Stimulated activated CD8-positive, alpha-beta memory T cell treated with anti-CD3 and anti-CD28 coated beads, Interleukin-12 subunit alpha, Interleukin-12 subunit beta, amount 100 ng/mL, for 24 hours (primary cell): Measurements from ENCODE around the gene HAUS3.
"Not testable (repeated sequence)": the region's sequence is repeated elsewhere in the genome, so short reads cannot be mapped to it uniquely, and the experiment has no call there.

Source experiments
- DNase-seq: peaks from one replicate; pipeline ENCODE4 v3.0.0-alpha.2; 2020; ENCODE audit errors: extremely low read depth

The HAUS3 gene

DNA sequence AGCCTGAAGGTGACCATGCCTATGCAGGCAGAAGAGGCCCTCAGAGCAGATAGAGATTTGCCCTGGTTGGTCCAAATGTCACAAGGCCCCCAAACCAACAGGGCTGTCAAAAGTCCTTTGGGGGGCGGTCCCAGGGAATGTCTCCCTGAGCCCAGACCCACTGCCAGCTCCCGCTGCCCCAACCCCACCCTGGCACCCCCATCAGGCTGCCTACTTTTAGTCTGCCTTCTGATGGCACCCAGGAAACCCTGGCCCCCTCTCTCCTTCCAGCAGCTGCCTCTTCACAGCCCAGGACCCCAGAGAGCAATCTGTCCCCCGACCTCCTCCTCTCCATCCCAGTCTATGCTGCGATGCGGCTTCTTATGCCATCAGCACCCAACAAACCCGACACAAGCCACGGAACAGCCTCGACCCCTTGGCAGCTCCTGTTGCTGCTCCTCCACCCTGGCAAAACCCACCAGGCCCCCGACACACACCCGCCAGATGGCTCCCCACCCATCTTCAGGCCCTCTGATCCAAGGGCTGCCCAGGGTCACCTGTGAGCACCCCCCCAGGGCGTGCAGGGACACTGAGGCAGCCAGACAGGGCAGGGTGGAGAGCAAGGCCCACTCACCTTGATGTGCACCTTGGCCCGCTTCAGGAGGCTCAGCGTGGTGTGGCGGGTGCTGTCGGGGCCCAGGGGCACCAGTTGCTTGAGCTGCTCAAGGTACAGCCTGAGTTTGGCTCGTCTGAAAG lies 10.0 kb upstream of the HAUS3 start:
- DNase-seq = no peak

DNA sequence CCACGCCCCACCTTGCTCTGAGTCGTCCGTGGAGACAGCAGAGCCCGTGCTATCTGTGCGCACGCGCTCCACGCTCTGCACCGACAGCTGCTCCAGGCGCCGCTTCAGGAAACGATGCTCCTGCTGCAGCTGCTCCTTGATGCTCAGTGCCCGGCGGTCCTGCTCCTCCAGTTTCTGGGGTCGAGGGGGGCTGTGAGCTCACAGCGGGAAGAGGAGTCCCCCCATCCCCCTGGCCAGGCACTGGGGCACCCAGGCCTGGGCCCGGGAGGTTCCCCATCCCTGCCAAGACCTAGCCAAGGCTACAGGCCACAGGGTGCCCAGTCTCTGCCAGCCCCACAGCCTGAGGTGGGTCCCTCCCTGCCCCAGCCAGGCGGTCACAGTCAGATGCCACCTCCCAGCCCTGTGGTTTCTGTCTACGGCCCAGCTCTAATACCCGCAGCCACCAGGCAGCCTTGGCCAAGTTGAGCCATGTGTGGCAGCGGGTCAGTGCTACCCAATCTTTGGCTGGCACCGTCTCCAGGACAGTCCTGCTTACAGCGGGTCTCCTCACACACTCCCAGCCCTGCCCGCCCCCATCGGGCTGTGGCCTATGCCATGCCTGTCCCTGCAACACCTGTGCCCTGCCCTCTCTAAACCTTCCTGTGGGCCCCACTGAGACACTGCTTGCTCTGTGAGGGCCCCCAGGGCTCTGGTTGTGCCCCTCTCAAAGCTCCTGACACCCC lies 9.3 kb upstream of the HAUS3 start:
- DNase-seq = no peak

DNA sequence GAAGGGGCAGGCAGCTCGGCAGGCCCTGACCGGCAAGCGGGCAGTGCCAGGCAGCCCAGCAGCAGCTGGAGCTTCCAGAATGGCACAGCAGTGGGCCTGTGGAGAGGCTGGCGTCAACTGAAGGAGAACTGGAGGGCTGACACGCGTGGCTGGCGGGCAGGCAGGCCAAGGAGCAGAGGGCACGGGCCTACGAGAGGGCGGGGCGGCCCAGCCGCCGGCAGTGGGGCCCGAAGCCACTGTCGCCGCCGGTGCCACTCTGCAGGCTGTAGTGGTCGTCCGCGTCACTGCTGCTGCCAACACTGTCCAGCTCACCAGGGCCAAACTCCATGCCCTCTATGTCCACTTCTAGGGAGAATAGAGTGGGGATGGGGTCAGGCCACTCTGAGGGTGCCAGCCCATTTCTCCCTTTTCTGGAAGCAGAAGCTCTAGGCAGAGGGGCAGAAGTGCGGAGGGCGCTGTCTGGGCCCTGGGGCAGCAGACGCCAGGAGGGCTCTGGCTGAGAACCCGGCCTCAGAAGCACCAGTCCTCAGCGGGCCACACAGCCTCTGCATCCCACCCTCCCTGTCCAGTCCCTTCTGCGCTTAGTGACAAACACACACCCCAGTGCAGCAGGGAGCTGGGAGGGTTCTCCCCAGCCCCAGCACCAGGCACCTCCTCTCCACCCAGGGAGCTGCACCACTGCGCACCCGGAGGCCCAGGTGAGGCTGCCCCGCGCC lies 8.6 kb upstream of the HAUS3 start:
- DNase-seq = no peak

DNA sequence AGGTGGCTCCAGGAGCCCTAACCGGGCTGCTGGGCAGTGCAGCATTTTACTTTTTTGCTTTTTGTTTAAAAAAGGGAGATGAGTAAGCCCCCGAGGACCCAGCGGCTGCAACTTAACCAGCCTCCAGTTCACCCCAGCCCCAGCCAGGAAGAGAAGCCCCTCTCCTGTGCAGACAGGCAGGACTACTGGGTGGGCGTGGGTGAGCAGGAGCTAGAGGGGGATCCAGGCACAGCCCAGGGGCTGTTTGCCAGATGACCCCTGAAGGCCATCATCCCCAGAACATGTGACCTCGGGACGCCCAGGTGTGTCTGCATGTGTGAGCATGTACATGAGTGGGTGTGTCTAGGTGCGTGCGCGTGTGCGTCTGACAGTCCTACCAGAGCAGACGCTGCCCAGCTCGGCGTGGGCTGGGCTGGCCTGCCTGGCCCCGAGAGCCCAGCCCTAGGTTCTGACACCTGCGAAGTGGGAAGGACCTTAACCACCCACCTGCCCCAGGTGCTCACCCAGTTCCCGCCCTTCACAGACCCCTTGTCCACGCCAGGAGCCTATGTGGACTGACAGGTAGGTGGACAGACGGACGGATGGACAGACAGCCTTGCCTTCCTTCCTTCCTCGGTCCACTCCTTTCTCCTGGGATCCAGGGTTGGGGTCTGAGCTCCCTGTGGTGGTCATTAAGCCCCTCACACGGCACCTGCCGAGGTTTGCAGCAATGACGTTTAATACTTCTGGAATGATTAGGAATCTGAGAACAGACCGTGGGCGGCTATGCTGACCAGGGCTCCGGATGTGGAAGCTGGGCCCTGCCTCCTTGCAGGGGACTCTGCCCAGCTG lies 7.8 kb upstream of the HAUS3 start:
- no peak for DNase-seq

DNA sequence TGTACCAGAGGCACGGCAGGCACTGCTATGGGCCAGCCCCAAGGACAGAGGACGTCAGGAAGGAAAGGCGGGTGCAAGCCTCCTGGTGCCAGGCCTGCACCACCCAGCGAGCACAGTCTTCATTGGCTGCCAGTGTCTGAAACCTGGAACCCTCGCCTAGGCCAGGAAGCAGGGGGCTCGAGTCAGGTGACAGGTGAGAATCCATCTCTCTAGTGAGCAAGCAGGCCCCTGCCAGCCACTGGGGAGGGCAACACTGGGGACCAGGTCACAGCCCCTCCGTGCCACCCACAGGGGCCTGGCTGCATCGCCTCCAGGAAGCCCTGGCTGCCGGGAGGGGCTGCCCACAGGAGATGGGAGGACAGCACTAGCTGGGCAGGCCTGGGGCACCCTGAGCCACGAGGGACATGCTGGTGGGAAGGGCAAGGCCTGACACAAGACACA lies 6.9 kb upstream of the HAUS3 start:
- DNase-seq = no peak

DNA sequence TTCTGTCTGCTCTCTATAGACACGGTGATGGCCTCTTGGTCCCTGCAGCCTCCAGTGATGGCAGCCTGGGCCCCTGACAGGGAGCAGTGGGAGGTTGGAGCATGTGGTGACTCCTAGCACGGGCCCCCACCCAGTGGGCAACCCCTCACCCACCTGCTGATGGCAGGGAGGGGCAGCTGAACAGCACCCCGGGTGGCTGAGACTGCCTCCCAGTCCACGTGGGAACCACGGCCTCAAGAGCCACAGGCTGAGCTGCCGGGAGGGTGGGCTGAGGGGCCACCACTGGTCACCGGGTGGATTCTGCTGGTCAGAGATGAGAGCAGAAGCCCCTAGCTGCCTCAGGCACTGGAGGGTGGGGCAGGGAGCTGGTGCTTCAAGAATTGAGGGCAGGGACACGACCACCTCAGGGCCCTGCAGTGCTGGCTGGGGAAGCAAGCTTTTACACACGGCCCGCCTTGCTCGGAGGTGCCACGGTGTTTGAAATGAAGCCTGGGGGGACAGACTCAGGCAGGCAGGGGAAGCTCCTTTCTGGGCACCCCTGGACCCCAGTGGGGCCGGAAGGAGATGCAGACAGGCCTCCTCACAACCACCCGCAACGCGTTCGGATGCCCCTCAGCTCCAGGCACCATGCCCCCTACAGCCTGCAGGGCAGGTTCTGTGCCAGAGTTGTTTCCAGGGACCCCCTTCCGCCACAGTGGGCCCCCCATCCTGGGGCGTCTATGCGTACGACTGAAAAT lies 6.3 kb upstream of the HAUS3 start:
- no peak for DNase-seq

DNA sequence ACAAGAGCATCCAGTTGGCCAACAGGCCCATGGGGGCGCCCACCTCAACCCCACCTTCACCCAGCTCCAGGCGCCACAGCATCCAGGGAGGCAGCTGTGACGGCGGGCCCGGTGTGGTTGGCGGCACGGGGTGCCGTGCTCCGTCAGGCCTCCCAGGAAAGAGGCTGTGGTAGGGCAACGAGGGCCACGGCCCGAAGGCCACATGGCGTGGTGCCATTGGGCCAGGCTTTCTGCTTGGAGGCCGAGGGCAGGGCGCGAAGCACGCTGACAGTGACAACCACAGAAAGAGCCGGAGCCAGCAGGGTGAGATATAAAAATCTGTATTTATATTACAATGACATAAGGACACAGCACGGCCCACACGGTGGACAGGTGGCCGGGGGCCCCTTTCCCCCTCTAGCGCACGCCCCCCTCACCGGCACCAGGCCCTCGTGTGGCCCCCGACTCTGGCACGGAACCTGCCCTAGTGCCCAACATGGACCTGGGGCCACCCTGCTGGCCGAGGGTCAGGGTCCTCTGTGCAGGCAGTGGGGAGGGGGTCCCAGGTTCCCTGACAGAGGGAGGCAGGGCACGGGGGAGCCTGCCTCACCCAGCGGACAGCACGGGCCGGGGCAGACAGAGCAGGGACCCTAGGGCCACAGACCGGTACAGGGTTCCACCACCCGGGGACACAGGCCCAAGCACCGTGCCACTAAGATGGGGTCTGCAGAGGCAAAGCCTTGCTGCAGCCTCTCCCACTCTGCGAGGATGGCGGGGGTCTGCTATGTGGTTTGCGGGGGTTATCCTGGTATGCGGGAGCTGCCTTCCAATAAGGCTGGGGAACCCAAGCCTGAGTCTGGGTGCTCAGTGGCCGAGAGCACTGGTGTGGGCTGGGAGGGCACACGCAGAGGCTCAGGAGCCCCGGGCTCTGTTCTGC lies 5.5 kb upstream of the HAUS3 start:
- no peak for DNase-seq

DNA sequence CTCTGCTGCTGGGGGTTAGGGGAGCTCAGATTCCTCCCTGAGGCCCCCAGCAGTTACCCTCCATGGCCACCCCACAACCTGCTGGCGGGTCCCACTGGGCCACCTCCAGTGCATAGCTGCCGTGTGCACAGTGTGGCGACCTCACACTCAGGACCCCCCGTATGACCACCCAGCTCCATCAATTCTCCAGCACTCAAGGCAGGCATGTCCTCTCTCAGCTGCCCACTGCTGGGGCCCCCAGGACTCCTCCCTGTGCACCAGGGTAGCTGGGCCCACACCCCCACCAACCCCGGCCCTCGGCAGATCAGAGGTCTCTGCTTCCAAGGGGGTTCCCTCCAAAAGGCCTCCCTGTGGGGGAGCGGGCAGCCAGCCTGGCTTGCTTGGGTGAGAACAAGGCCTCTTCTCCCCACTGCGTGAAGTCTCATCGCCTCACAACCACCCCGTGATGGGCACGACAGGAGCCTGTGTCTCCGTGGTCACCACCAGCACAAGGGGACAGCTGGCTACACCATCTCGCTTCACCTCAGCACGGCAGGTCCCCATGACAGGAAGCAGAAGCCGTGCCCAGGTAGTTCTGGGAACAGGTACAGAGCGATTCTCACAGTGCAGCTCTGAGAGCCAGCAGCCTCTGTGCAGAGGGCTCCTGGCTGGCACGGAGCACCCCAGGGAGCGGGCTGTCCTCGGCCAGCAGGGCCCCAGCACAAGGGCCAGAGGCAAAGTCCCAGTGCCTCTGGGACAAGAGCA lies 4.6 kb upstream of the HAUS3 start:
- no peak for DNase-seq

DNA sequence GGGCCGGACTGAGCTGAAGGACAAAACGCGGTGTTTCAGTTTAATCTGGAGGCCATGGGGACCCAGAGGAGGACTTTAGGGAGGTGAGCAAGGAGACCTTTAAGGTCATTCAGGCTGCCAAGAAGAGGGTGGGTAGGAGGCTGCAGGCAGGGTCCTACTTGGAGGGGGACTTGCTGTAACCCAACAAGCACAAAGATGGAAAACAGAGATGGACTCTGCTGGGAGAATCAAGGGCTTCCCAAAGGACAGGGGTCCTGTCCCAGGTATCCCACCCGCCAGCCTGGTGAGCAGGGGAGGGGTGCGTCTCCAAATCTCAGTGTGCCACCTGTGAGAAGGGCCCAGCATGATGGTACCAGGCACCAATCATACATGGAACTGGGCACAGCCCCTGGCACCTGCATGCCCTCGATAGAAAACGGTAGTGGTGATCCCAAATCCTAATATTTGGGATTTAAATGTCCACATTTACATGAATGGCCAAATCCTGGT lies 3.9 kb upstream of the HAUS3 start:
- no peak for DNase-seq

DNA sequence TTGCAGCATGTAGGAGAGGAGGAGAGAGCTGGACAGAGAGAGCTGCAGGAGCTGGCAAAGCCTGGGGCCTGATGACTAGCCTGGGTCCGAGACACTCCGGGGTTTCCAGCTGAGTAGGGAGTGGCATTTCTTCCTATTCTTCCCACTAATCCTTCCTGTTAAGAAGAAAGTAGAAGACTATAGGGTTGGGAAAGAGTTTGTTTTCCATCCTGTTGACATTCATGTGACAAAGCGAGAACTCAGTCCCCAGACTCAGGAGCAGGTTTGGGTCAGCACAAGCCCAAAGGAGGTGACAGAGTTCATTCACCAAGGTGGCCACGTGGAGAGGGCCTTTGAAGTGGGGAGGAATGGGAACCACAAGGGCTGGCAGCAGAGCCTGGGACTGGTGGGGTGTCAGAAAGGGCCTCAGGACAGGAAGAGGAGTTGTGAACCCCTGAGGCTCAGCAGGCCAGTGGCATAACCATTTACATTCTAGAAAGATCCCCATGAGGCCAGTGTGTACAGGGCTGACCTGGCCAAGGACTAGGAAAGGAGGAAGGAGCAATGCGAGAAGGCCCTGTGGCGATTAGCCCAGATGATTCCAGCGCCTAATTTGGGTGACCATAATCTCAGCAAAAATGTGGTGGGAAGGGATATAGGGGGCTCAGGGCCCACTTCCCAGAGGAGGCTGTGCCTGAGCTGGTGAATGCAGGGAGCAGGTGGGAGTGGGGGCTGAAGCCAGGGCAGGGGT lies 3.3 kb upstream of the HAUS3 start:
- DNase-seq = no peak

DNA sequence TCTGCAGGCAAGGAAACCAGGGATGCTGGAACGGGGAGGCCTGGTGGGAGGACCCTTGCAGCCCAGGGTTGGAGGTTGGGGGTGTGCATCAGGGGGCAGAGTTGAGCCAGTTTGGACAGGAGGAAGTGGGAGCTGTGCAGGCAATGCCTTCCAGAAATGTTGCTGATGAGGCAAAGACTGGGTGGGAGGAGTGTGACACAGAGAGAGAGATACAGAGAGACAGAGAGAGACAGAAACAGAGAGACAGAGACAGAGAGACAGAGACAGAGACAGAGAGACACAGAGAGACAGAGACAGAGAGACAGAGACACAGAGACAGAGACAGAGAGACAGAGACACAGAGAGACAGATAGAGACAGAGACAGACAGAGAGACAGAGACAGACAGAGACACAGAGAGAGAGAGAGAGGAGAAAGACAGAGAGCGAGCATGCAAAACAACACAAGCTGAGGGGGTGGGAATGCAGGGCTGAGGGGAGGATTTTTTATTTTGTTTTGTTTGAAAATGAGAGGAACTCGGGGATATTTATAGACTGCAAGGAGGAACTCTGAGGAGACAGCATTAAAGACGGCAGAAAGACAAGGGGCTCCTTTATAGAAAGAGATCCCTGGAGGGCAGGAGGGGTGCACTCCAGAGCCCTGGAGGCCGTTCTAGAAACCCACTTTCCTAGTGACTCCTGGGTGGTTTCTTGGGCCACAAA lies 1.9 kb upstream of the HAUS3 start:
- no peak for DNase-seq

DNA sequence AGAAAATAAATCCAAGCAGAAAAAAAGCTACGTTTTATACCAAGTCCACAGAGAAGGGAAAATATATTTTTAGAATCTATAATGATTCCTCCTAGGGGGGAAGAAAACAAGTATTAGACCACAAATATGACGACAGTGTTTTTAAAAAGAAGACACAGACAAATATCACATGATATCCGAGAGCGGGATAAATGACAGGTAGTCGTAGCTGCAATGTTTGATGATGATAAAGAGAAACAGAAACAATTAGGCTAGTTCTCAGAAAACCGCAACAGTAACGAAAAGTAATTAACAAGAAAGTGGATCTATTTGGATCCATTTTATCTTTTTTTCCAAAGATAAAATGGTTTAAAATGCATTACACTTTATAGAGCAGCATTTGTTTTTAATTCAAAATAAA lies 918 bp downstream of the HAUS3 start:
- no peak for DNase-seq

DNA sequence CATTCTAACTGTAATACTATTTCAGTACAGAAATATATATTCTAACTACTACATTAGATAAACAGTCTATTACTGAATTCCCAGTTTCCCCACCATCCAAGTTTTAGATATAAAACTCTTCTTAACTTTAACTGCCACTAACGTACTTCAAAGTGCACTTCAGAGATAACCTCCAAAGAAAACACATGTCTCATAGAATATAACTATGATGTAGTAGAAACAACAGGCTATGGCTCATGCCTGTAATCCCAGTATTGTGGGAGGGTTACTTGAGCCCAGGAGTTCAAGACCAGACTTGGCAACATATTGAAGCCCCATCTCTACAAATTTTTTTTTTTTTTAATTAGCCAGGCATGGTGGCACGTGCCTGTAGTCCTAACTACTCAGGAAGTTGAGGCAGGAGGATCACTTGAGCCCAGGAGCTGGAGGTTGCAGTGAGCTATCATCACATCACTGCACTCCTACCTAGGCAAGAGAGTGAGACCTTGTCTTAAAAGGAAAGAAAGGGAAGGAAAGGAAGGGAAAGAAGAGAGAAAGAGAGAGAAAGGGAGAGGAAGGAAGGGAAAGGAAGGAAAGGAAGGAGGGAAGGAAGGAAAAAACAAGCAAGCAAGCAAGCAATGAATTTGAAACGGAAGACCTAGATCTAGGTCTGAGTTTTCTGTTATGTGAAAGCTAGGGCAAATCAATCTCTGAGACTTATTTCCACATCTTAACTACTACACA lies 4.8 kb downstream of the HAUS3 start:
- DNase-seq = no peak

DNA sequence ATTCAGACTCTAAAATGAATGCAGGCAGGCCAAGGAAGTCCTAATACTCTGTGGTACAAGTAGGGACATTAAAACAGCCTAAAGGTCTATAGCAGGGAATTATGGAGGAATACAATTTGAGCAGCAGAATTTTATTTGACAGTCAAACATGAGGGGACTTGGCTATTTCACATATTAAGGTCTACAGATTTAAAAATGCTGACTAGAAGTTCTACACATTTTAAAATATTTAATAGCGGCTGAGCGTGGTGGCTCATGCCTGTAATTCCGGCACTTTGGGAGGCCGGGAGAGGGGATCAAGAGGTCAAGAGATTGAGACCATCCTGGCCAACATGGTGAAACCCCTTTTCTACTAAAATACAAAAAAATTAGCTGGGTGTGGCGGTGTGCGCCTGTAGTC lies 10.8 kb downstream of the HAUS3 start:
- no peak for DNase-seq

DNA sequence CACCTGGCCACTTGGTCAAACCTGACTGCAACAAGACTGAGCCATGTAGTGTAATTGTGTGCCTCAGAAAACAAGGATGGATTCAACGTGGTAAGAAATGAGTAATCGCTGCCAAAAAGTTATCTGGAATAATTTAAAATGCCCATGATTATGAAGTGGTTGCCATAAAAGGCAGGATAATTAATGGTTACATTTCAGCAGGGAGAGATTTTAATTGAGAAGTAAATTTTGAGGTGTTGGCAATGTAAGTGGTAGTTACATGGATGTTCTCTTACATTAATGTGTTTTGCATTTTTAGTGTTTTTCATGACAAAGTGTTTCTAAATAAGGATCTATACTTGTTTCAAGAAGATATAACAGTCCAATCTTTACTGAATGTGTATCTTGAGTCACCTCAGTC lies 15.7 kb downstream of the HAUS3 start:
- no peak for DNase-seq

DNA sequence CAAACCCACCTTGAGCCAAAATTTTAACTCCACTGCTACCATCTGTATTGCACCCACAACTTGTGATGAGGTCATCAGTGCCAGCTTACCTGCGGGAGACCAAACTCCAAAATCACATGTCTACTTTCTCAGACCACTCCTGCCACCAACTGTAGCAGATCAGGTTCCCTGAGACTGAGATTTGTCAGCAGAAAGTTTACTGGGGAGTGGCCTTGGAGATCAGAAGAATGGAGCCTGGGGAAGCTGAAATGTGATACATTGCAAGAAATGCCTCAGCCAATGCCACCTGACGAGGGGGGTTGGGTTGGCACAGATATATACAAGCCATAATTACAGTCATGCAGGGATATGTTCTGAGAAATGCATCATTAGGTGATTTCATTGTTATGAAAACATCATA lies 19.1 kb downstream of the HAUS3 start:
- DNase-seq = no peak

DNA sequence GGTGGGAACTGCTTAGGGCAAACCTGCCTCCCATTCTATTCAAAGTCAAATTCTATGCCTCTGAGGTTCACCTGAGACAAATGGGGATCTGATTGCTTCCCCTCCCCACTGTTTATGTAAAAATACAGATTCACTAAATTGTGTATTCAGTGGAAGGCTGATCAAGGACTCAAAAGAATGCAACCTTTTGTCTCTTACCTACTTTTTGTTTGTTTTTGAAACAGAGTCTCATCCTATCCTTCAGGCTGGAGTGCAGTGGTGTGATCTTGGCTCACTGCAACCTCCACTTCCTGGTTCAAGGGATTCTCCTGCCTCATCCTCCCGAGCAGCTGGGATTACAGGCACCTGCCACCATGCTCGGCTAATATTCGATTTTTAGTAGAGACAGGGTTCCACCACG lies 20.5 kb downstream of the HAUS3 start:
- DNase-seq = not testable (repeated sequence)
